Activated CD4-positive, alpha-beta T cell treated with anti-CD3 and anti-CD28 coated beads for 36 hours (primary cell): Measurements from ENCODE around the gene TTYH3. TPM values are rescaled to one million over a fixed set of nuclear protein-coding genes. Genes with fewer than 3 reads are reported as not detected.

Experiments
- ATAC-seq: fragments of 200-7000 bp; cut with Tn5 transposase; one replicate; pipeline ENCODE4 v1.10.0; 2021; ENCODE audit warnings: mild to moderate bottlenecking, moderate library complexity
- CTCF ChIA-PET: fragments of 350-600 bp; sonication (Branson Sonifier 250); formaldehyde crosslinking; loops from one replicate; lab custom pipeline; 2021; ENCODE audit warnings: antibody characterized with exemption; lab: Charles Lee
- POLR2A ChIA-PET: fragments of 350-600 bp; sonication (Branson Sonifier 250); formaldehyde crosslinking; loops from one replicate; lab custom pipeline; 2021; ENCODE audit warnings: antibody characterized with exemption, inconsistent platforms; lab: Charles Lee
- DNase-seq: peaks from one replicate; pipeline ENCODE4 v3.0.0-alpha.2; 2020
- H3K27ac Mint-ChIP-seq: one replicate; pipeline ENCODE4 v1.8.0; 2021; ENCODE audit warnings: mixed read lengths
- H3K27me3 Mint-ChIP-seq: one replicate; pipeline ENCODE4 v1.8.0; 2021; ENCODE audit warnings: mixed read lengths
- H3K36me3 Mint-ChIP-seq: one replicate; pipeline ENCODE4 v1.8.0; 2021; ENCODE audit warnings: low read depth, mixed read lengths
- H3K4me1 Mint-ChIP-seq: one replicate; pipeline ENCODE4 v1.8.0; 2021; ENCODE audit warnings: mixed read lengths
- H3K4me3 Mint-ChIP-seq: one replicate; pipeline ENCODE4 v1.8.0; 2021; ENCODE audit warnings: mild to moderate bottlenecking, moderate library complexity, mixed read lengths
- H3K9me3 Mint-ChIP-seq: one replicate; pipeline ENCODE4 v1.8.0; 2021; ENCODE audit warnings: low read depth, mixed read lengths
- intact Hi-C, 2 experiments: fragments of 100-400 bp; cut with DNase I in 1 of 2; cut with micrococcal nuclease in 1 of 2; formaldehyde crosslinking; loops; one replicate each; pipeline versions ENCODE4 v1.14.2 to v1.15.1; 2022 to 2024; cut with DNase I, micrococcal nuclease
- total RNA-seq, 2 experiments: library from RNA; stranded (reverse); gene quantifications; one replicate each; pipeline ENCODE4 v1.2.3, GENCODE V29; 2021

TTYH3 gene
- total RNA-seq, 2 experiments from 2014 or later = 18.7 to 20.2 TPM

- Mint-ChIP-seq H3K36me3 (no peaks in the 10 kb centered on the region), H3K4me1 (peaks cover 4% of the 10 kb centered on the region), H3K27me3 (no peaks in the 10 kb centered on the region), H3K9me3 (no peaks in the 10 kb centered on the region), H3K4me3 (no peak overlapping the region), H3K27ac (no peak overlapping the region)
- CTCF ChIA-PET = interaction anchor here (0.8 kb wide), 1 partner anchor 18 kb away, joined by 4 read pairs; no protein-coding TSS in a partner anchor
- DNase-seq (no peak), ATAC-seq (no peak)
- POLR2A ChIA-PET = no interaction called here
- intact Hi-C loops = no loop called here
These were observed 19.9 kb upstream of the TTYH3 start for GRCh38 chr7:2611922-2612321.

- POLR2A ChIA-PET = no interaction called here
- intact Hi-C loops = no loop called here
- ATAC-seq (peak; percentile 56), DNase-seq (peak; percentile 30)
- Mint-ChIP-seq H3K27ac (no peak overlapping the region), H3K4me3 (no peak overlapping the region), H3K36me3 (no peaks in the 10 kb centered on the region), H3K4me1 (peaks cover 4% of the 10 kb centered on the region), H3K9me3 (no peaks in the 10 kb centered on the region), H3K27me3 (no peaks in the 10 kb centered on the region)
- CTCF ChIA-PET = interaction anchor here (0.6 kb wide), 1 partner anchor 138 kb away, joined by 3 read pairs; no protein-coding TSS in a partner anchor
These were observed 19.2 kb upstream of the TTYH3 start for GRCh38 chr7:2612445-2613097.

- peaks cover 4% of the 10 kb centered on the region for H3K27me3 Mint-ChIP-seq
- H3K4me3 Mint-ChIP-seq = no peak overlapping the region
- CTCF ChIA-PET = interaction anchor here (0.6 kb wide), 1 partner anchor 139 kb away, joined by 3 read pairs; no protein-coding TSS in a partner anchor
- intact Hi-C loops = no loop called here
- DNase-seq (no peak), ATAC-seq (no peak)
- POLR2A ChIA-PET = no interaction called here
- H3K36me3 Mint-ChIP-seq = no peaks in the 10 kb centered on the region
- H3K9me3 Mint-ChIP-seq = no peaks in the 10 kb centered on the region
- no peak overlapping the region for H3K27ac Mint-ChIP-seq
- peaks cover 4% of the 10 kb centered on the region for H3K4me1 Mint-ChIP-seq
These were observed 18.5 kb upstream of the TTYH3 start for GRCh38 chr7:2613098-2613930.

DNA sequence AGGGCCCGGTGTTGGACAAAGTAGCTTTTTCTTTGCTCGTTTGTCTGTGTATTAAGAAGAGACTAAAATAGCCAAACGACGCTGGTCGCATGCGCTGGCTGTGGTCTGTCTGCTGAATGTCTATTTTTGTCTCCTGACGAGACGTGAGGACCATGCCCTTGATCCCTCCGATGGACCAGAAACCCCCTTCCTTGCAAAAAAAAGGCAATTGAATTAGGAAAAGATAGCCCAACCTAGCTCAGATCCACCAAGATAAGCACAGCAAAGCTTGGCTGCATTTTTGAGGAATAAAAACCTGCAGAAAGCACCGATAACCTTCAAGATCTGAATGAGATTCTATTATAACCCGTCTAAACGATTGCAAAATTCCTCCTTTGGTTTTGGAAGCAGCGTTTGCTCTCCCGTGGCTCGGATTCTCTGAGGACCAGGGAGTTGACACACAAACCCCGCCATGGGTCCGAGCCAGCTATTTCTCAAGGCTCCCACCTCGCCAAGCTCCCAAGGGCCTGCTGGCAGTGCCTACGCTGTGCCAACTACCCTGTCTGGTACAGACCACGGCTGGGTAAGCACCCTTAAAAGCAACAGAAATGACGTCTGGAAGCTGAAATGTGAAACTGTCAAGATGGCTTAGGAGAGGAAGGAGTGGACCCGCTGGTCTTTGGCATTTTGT lies 17.7 kb upstream of the TTYH3 start:
- CTCF ChIA-PET = no interaction called here

GRCh38 chr7:2614631-2615330 lies 17.0 kb upstream of the TTYH3 start:
- CTCF ChIA-PET = no interaction called here
- H3K4me3 Mint-ChIP-seq = no peak overlapping the region
- POLR2A ChIA-PET = no interaction called here
- ATAC-seq = no peak
- H3K36me3 Mint-ChIP-seq = no peaks in the 10 kb centered on the region
- H3K9me3 Mint-ChIP-seq = no peaks in the 10 kb centered on the region
- DNase-seq = no peak
- intact Hi-C loops = no loop called here
- no peak overlapping the region for H3K27ac Mint-ChIP-seq
- H3K4me1 Mint-ChIP-seq = no peaks in the 10 kb centered on the region
- peaks cover 4% of the 10 kb centered on the region for H3K27me3 Mint-ChIP-seq

More for the DNA sequence above, 17.7 kb upstream of the TTYH3 start:
- Mint-ChIP-seq H3K9me3 (no peaks in the 10 kb centered on the region), H3K27ac (no peak overlapping the region), H3K4me3 (no peak overlapping the region), H3K36me3 (no peaks in the 10 kb centered on the region), H3K27me3 (peaks cover 4% of the 10 kb centered on the region), H3K4me1 (peaks cover under 1% of the 10 kb centered on the region)
- DNase-seq = no peak
- ATAC-seq = no peak
- intact Hi-C loops = no loop called here
- POLR2A ChIA-PET = no interaction called here

GRCh38 chr7:2616387-2617324 lies 15.1 kb upstream of the TTYH3 start:
- ATAC-seq = no peak
- Mint-ChIP-seq H3K27me3 (peaks cover 4% of the 10 kb centered on the region), H3K9me3 (no peaks in the 10 kb centered on the region), H3K36me3 (no peaks in the 10 kb centered on the region), H3K27ac (no peak overlapping the region), H3K4me1 (no peaks in the 10 kb centered on the region), H3K4me3 (no peak overlapping the region)
- ChIA-PET CTCF (no interaction called here), POLR2A (no interaction called here)
- intact Hi-C loops = no loop called here
- DNase-seq = no peak

GRCh38 chr7:2617325-2617905 lies 14.4 kb upstream of the TTYH3 start:
- Mint-ChIP-seq H3K27ac (no peak overlapping the region), H3K4me1 (no peaks in the 10 kb centered on the region), H3K4me3 (no peak overlapping the region), H3K9me3 (no peaks in the 10 kb centered on the region), H3K27me3 (peaks cover 4% of the 10 kb centered on the region), H3K36me3 (no peaks in the 10 kb centered on the region)
- intact Hi-C loops = no loop called here
- DNase-seq (no peak), ATAC-seq (no peak)
- ChIA-PET CTCF (no interaction called here), POLR2A (no interaction called here)

DNA sequence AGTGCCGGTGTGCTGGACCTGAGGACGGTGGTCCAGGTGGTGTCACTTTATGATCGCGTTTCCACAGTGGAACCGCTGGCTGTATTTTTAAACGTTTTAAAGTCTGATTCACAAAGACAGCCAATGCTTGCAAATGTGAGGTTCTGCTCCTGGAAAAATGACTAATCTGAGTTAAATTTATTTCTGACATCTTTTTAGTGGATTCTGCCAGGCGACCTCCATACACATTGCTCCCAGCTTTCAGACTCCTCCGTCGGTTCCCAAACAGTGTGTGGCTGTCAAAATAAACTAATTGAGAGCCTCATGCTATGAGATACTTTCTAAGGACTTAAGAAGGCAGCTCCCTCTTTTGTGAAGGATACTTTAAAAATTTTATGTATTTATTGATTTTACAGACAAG lies 12.7 kb upstream of the TTYH3 start:
- no peaks in the 10 kb centered on the region for H3K36me3 Mint-ChIP-seq
- H3K4me3 Mint-ChIP-seq = no peak overlapping the region
- ATAC-seq (no peak), DNase-seq (no peak)
- intact Hi-C loops = no loop called here
- no peaks in the 10 kb centered on the region for H3K9me3 Mint-ChIP-seq
- CTCF ChIA-PET = interaction anchor here (0.7 to 2.3 kb wide), 2 partner anchors 10 to 226 kb away, joined by 3 to 7 read pairs; no protein-coding TSS in a partner anchor
- H3K27me3 Mint-ChIP-seq = peaks cover 4% of the 10 kb centered on the region
- no peak overlapping the region for H3K27ac Mint-ChIP-seq
- POLR2A ChIA-PET = no interaction called here
- no peaks in the 10 kb centered on the region for H3K4me1 Mint-ChIP-seq

DNA sequence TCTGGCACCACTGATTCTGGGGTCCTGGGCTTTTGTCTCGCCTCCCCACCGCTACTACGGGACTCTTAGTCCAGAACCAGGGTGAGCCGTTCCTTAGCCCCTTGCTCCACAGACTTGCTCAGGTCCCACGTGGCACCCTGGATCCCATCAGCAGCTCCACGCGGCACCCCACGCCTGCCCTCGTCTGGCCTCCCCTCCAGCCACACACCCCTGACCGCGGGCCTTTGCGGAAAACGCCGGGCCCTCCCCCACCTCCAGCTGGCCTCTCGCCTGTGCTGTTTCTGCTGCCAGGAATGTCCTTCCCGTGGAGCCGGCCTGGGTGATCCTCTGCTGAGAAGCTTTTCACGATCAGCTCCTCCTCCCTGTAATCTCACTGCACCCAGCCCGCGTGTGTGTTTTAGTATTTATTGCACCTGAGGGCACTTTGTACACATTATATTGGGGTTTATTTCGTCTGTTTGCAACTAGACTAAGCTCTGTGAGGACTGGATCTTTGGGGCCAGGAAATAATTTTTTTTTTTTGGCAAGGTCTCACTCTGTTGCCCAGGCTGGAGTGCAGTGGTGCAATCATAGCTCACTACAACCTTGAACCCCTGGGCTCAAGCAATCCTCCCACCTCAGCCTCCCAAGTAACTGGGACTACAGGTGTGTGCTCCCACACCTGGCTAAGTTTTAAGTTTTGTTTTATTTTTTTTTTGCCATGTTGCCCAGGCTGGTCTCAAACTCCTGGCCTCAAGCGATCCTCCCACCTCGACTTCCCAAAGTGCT lies 10.5 kb upstream of the TTYH3 start:
- Mint-ChIP-seq H3K27ac (no peak overlapping the region), H3K4me3 (no peak overlapping the region), H3K4me1 (no peaks in the 10 kb centered on the region), H3K36me3 (no peaks in the 10 kb centered on the region), H3K9me3 (no peaks in the 10 kb centered on the region), H3K27me3 (peaks cover 4% of the 10 kb centered on the region)
- ChIA-PET POLR2A (no interaction called here), CTCF (interaction anchor here (1.2 kb wide), 1 partner anchor 170 kb away, joined by 3 read pairs; no protein-coding TSS in a partner anchor)
- ATAC-seq (no peak), DNase-seq (no peak)
- intact Hi-C loops = no loop called here
